NB4 (cell line): ENCODE results near the gene RYR2.
"Not testable (repeated sequence)": the region's sequence is repeated elsewhere in the genome, so short reads cannot be mapped to it uniquely, and the experiment has no call there.

Source experiments
- DNase-seq: peaks from one replicate; pipeline ENCODE4 v3.0.0; 2010; ENCODE audit warnings: low read depth
- H3K4me3 ChIP-seq: one replicate; pipeline ENCODE4 v1.5.1; 2011; ENCODE audit warnings: mild to moderate bottlenecking, low read depth, low read length, moderate library complexity
- CTCF ChIP-seq: IDR thresholded peaks from one replicate; pipeline ENCODE4 v1.5.1; 2012; ENCODE audit warnings: low read depth, low read length
- MAX ChIP-seq: IDR thresholded peaks from 2 replicates; pipeline ENCODE4 v1.6.1; 2011; ENCODE audit warnings: low read depth, low read length
- MYC ChIP-seq: IDR thresholded peaks from 2 replicates; pipeline ENCODE4 v1.6.1; 2011; ENCODE audit warnings: low read depth, low read length
- POLR2A ChIP-seq: IDR thresholded peaks from 2 replicates; pipeline ENCODE4 v1.6.1; 2011; ENCODE audit warnings: mild to moderate bottlenecking; ENCODE audit not compliant: insufficient read length; ENCODE audit errors: extremely low read depth

The RYR2 gene

GRCh38 chr1:237255071-237255470, 213.1 kb downstream of the RYR2 start:
- no peak for DNase-seq
- TF ChIP-seq POLR2A: no peak
- TF ChIP-seq MAX: no peak
- no peak for TF ChIP-seq CTCF
- no peak for TF ChIP-seq MYC

GRCh38 chr1:237258871-237259270, 216.9 kb downstream of the RYR2 start:
- DNase-seq: no peak
- TF ChIP-seq CTCF (no peak), MAX (no peak), POLR2A (no peak), MYC (no peak)

More at GRCh38 chr1:237255071-237255470, 213.1 kb downstream of the RYR2 start:
- no peak overlapping the region for H3K4me3 ChIP-seq

GRCh38 chr1:237261198-237261597, 219.2 kb downstream of the RYR2 start:
- DNase-seq: no peak
- TF ChIP-seq CTCF (no peak), MYC (no peak)
- H3K4me3 ChIP-seq: no peak overlapping the region

More at GRCh38 chr1:237258871-237259270, 216.9 kb downstream of the RYR2 start:
- H3K4me3 ChIP-seq: no peak overlapping the region

- no peak for DNase-seq
- TF ChIP-seq MAX (no peak), POLR2A (no peak), MYC (no peak)
- H3K4me3 ChIP-seq: no peak overlapping the region
These were observed 225.8 kb downstream of the RYR2 start for GRCh38 chr1:237267743-237268142.

- no peak for TF ChIP-seq CTCF
- no peak for TF ChIP-seq POLR2A
- no peak for TF ChIP-seq MYC
- no peak for TF ChIP-seq MAX
- no peak for DNase-seq
These were observed 228.0 kb downstream of the RYR2 start for GRCh38 chr1:237269938-237270337.

GRCh38 chr1:237270353-237270752, 228.4 kb downstream of the RYR2 start:
- no peak for DNase-seq
- H3K4me3 ChIP-seq: no peak overlapping the region
- TF ChIP-seq MYC: no peak
- TF ChIP-seq CTCF: no peak
- TF ChIP-seq POLR2A: no peak
- TF ChIP-seq MAX: no peak

More at GRCh38 chr1:237269938-237270337, 228.0 kb downstream of the RYR2 start:
- H3K4me3 ChIP-seq: no peak overlapping the region

GRCh38 chr1:237277994-237278393, 236.0 kb downstream of the RYR2 start:
- not testable (repeated sequence) for H3K4me3 ChIP-seq, DNase-seq
